Neural crest cell (in vitro differentiated cells): ENCODE measurements around the gene MAZ. TPM values are rescaled to one million over a fixed set of nuclear protein-coding genes. Genes with fewer than 3 reads are reported as not detected.
A peak's percentile ranks its signal among the peaks of the same experiment; 100 is the strongest.

Experiments used
- DNase-seq: peaks from one replicate; pipeline ENCODE4 v3.0.0; 2021; ENCODE audit warnings: low read depth, mixed read lengths, low spot score
- H3K27ac Mint-ChIP-seq: one replicate; pipeline ENCODE4 v1.8.0; 2021; ENCODE audit warnings: mild to moderate bottlenecking, mixed read lengths; ENCODE audit not compliant: unreplicated experiment
- H3K27me3 Mint-ChIP-seq: 2 replicates; pipeline ENCODE4 v1.8.0; 2021; ENCODE audit warnings: low read depth, mild to moderate bottlenecking, mixed read lengths
- H3K36me3 Mint-ChIP-seq: 2 replicates; pipeline ENCODE4 v1.8.0; 2021; ENCODE audit warnings: low read depth, mild to moderate bottlenecking, mixed read lengths
- H3K4me1 Mint-ChIP-seq: 2 replicates; pipeline ENCODE4 v1.8.0; 2021; ENCODE audit warnings: mixed read lengths
- H3K4me3 Mint-ChIP-seq: one replicate; pipeline ENCODE4 v1.8.0; 2021; ENCODE audit warnings: mild to moderate bottlenecking, mixed read lengths
- H3K9me3 Mint-ChIP-seq: 2 replicates; pipeline ENCODE4 v1.8.0; 2021; ENCODE audit warnings: mixed read lengths
- CTCF ChIP-seq: fragments of 200-600 bp; sonication (generic); conservative IDR thresholded peaks from 2 replicates; pipeline ENCODE4 v1.5.0; 2021; ENCODE audit warnings: antibody characterized with exemption, mild to moderate bottlenecking
- total RNA-seq: library from RNA; stranded (reverse); gene quantifications from 2 replicates; pipeline ENCODE4 v1.2.1, GENCODE V29; 2021

The MAZ gene
- total RNA-seq, 1 donor from 2014 or later: 635 TPM

DNA sequence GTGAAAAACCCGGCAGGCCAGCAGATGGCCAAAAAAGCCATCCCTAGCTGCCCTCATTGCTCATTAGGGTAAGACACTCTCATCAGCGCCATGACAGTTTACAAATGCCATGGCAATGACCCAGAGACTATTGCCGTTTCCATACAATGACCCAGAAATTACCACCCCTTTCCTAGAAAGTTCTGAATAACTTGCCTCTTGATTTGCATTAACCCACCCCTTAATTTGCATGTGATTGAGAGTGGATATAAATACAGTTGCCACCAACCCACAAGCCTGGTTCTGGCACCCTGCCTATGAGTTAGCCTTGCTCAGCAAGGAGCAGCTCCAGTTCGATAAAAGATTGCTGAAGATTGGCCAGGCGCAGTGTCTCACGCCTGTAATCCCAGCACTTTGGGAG is 44.4 kb upstream of the MAZ start:
- TF ChIP-seq CTCF: no peak
- Mint-ChIP-seq H3K27me3 (no peaks in the 10 kb centered on the region), H3K27ac (no peak overlapping the region), H3K4me3 (no peak overlapping the region), H3K4me1 (no peaks in the 10 kb centered on the region), H3K36me3 (no peaks in the 10 kb centered on the region), H3K9me3 (no peaks in the 10 kb centered on the region)
- no peak for DNase-seq

DNA sequence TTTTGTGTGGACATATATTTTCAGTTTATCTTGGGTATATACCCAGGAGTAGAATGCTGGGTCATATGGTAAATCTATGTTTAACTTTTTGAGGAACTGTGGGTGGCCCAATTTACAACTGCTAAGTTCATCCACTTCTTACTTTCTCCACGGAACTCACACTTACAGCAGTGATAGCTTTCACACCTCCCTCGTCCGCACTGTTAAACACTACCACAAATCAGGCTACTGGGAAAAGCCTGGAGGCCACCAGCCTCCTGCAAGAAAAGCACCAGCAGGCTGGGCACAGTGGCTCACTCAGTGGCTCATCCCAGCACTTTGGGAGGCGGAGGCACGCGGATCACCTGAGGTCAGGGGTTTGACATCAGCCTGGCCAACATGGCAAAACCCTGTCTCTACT is 43.0 kb upstream of the MAZ start:
- H3K4me1 Mint-ChIP-seq: no peaks in the 10 kb centered on the region

GRCh38 chr16:29765167-29766032 is 40.9 kb upstream of the MAZ start:
- DNase-seq: no peak
- Mint-ChIP-seq H3K4me1 (no peaks in the 10 kb centered on the region), H3K36me3 (no peaks in the 10 kb centered on the region), H3K4me3 (no peak overlapping the region), H3K27ac (peak overlapping the region; percentile 29), H3K9me3 (no peaks in the 10 kb centered on the region), H3K27me3 (no peaks in the 10 kb centered on the region)
- no peak for TF ChIP-seq CTCF

More for the DNA sequence above, 43.0 kb upstream of the MAZ start:
- no peak overlapping the region for H3K4me3 Mint-ChIP-seq
- H3K27me3 Mint-ChIP-seq: no peaks in the 10 kb centered on the region
- H3K9me3 Mint-ChIP-seq: no peaks in the 10 kb centered on the region
- no peaks in the 10 kb centered on the region for H3K36me3 Mint-ChIP-seq
- TF ChIP-seq CTCF: no peak
- DNase-seq: no peak
- peak overlapping the region; percentile 62 for H3K27ac Mint-ChIP-seq

DNA sequence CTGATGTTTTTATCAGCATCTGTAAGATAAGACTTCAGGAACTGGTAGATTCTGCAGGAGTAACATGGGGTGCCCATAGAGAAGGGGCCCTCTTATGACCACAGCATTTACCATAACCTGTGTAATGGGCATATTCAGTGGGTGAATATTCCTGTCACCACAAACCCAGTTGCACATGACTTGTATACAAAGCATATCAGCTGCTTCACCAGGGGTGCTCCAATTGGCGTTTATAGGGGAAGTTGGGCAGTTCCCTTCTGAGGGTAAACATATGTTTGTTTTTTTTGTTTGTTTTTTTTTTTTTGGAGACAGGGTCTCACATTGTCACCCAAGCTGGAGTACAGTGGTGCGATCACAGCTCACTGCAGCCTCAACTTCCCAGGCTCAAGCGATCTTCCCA is 39.8 kb upstream of the MAZ start:
- no peak for DNase-seq
- no peak overlapping the region for H3K4me3 Mint-ChIP-seq
- no peaks in the 10 kb centered on the region for H3K36me3 Mint-ChIP-seq
- H3K9me3 Mint-ChIP-seq: no peaks in the 10 kb centered on the region
- no peak for TF ChIP-seq CTCF
- no peaks in the 10 kb centered on the region for H3K27me3 Mint-ChIP-seq
- H3K27ac Mint-ChIP-seq: no peak overlapping the region
- H3K4me1 Mint-ChIP-seq: no peaks in the 10 kb centered on the region

- H3K27me3 Mint-ChIP-seq: no peaks in the 10 kb centered on the region
- H3K27ac Mint-ChIP-seq: no peak overlapping the region
- no peak for DNase-seq
- no peaks in the 10 kb centered on the region for H3K4me1 Mint-ChIP-seq
- H3K9me3 Mint-ChIP-seq: no peaks in the 10 kb centered on the region
- no peak for TF ChIP-seq CTCF
- no peak overlapping the region for H3K4me3 Mint-ChIP-seq
- no peaks in the 10 kb centered on the region for H3K36me3 Mint-ChIP-seq
These were observed 39.3 kb upstream of the MAZ start for GRCh38 chr16:29767062-29767461.
